RWPE2 (cell line): Measurements from ENCODE around the gene USP16.
"Not testable (repeated sequence)": the region's sequence is repeated elsewhere in the genome, so short reads cannot be mapped to it uniquely, and the experiment has no call there.

Source experiments
- ATAC-seq: fragments of 200-7000 bp; cut with Tn5 transposase; 3 replicates; pipeline ENCODE4 v1.9.1; 2021; ENCODE audit warnings: low read depth
- DNase-seq: peaks from one replicate; pipeline ENCODE4 v3.0.0-alpha.2; 2020; ENCODE audit warnings: low spot score
- H3K27ac ChIP-seq: fragments of 450-650 bp; 2 replicates; pipeline ENCODE4 v1.5.1; 2017; ENCODE audit warnings: mild to moderate bottlenecking; ENCODE audit not compliant: poor library complexity, severe bottlenecking
- H3K27me3 ChIP-seq: fragments of 250-450 bp; sonication (Bioruptor Pico); 2 replicates; pipeline ENCODE4 v1.5.1; 2021; ENCODE audit warnings: mild to moderate bottlenecking, moderate library complexity; ENCODE audit not compliant: insufficient read depth, poor library complexity, severe bottlenecking
- H3K36me3 ChIP-seq: fragments of 250-450 bp; sonication (Bioruptor Pico); 2 replicates; pipeline ENCODE4 v1.5.1; 2020; ENCODE audit warnings: low read depth, mild to moderate bottlenecking, moderate library complexity
- H3K4me1 ChIP-seq: fragments of 250-450 bp; sonication (Bioruptor Pico); 2 replicates; pipeline ENCODE4 v1.5.1; 2021; ENCODE audit warnings: mild to moderate bottlenecking, moderate library complexity; ENCODE audit not compliant: insufficient read depth, poor library complexity, severe bottlenecking
- H3K4me3 ChIP-seq: fragments of 250-450 bp; sonication (Bioruptor Pico); 2 replicates; pipeline ENCODE4 v1.5.1; 2021; ENCODE audit warnings: mild to moderate bottlenecking, moderate library complexity; ENCODE audit not compliant: severe bottlenecking
- H3K9me3 ChIP-seq: fragments of 250-450 bp; sonication (Bioruptor Pico); 2 replicates; pipeline ENCODE4 v1.5.1; 2021; ENCODE audit warnings: mild to moderate bottlenecking, moderate library complexity; ENCODE audit not compliant: severe bottlenecking
- TF ChIP-seq, protein P1 (sequence below): fragments of 450-650 bp; IDR thresholded peaks from one replicate; pipeline ENCODE4 v1.5.1; 2017; ENCODE audit warnings: mild to moderate bottlenecking, moderate library complexity; ENCODE audit not compliant: poor library complexity, severe bottlenecking

USP16 gene

GRCh38 chr21:29024474-29025327, at the start of gene USP16:
TSS of gene USP16 (plus strand) at chr21:29024668. CDS start at chr21:29027914, 3,246 bp downstream.
- Histone ChIP-seq H3K27ac (peak within 1 kb of the TSS; percentile 66), H3K4me1 (peaks cover 11% of the 10 kb centered on the region), H3K9me3 (no peaks in the 10 kb centered on the region), H3K4me3 (peak within 1 kb of the TSS; percentile 62), H3K27me3 (no peaks in the 10 kb centered on the region), H3K36me3 (peaks cover 13% of the 10 kb centered on the region)
- DNase-seq: peak; percentile 95
- peak; percentile 97 for ATAC-seq
- TF ChIP-seq, protein P1, sequence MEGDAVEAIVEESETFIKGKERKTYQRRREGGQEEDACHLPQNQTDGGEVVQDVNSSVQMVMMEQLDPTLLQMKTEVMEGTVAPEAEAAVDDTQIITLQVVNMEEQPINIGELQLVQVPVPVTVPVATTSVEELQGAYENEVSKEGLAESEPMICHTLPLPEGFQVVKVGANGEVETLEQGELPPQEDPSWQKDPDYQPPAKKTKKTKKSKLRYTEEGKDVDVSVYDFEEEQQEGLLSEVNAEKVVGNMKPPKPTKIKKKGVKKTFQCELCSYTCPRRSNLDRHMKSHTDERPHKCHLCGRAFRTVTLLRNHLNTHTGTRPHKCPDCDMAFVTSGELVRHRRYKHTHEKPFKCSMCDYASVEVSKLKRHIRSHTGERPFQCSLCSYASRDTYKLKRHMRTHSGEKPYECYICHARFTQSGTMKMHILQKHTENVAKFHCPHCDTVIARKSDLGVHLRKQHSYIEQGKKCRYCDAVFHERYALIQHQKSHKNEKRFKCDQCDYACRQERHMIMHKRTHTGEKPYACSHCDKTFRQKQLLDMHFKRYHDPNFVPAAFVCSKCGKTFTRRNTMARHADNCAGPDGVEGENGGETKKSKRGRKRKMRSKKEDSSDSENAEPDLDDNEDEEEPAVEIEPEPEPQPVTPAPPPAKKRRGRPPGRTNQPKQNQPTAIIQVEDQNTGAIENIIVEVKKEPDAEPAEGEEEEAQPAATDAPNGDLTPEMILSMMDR: no peak

- no peaks in the 10 kb centered on the region for H3K4me1 ChIP-seq
- no peak overlapping the region for H3K4me3 ChIP-seq
- no peak overlapping the region for H3K27ac ChIP-seq
- TF ChIP-seq, protein P1: no peak
- H3K9me3 ChIP-seq: no peaks in the 10 kb centered on the region
- DNase-seq (no peak), ATAC-seq (no peak)
- peaks cover 76% of the 10 kb centered on the region for H3K36me3 ChIP-seq
- no peaks in the 10 kb centered on the region for H3K27me3 ChIP-seq
Measured at GRCh38 chr21:28975397-28975796, 49.1 kb upstream of the USP16 start.

DNA sequence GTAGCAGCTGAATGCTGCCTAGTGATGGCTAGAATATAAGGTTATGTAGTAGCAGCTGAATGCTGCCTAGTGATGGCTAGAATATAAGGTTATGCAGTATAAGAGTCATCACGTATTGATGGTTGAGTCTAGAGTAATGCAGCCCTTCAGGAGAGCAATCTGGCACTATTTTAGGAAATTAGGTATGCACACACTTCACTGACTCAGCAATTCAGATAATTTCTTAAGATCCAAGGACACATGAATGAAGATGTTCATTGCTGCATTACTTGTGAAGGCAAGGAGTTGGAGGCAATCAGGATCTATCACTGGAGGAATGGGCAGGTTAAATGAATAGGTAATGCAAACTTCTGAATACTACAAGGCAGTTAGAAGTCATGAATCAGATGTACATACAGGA, 45.4 kb upstream of the USP16 start:
- Histone ChIP-seq H3K27me3 (no peaks in the 10 kb centered on the region), H3K4me1 (no peaks in the 10 kb centered on the region), H3K36me3 (peaks cover 90% of the 10 kb centered on the region), H3K9me3 (no peaks in the 10 kb centered on the region), H3K27ac (no peak overlapping the region), H3K4me3 (no peak overlapping the region)
- ATAC-seq (no peak), DNase-seq (no peak)
- TF ChIP-seq, protein P1: no peak

DNA sequence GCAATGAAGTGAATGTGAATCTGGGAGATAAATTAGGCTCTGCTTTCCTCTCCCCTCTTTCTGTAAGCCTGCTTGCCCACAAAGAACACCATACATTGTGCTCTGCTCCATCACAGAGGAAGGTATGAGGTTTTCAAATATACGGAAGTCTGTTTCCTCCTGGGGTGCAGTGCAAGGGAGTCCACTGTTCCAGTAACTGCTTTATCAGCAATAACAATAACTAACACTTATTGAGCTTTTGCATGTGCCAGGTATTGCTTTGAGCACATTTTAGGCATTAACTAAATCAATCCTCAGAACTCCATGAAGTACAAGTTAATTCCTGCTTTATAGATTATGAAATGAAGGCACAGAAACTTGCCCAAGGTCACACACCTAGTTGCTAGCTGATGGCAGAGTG, 41.8 kb upstream of the USP16 start:
- Histone ChIP-seq H3K27ac (no peak overlapping the region), H3K9me3 (no peaks in the 10 kb centered on the region), H3K27me3 (no peaks in the 10 kb centered on the region), H3K4me3 (no peak overlapping the region), H3K4me1 (no peaks in the 10 kb centered on the region), H3K36me3 (peaks cover 95% of the 10 kb centered on the region)
- ATAC-seq (no peak), DNase-seq (no peak)
- TF ChIP-seq, protein P1: no peak

GRCh38 chr21:28986677-28987076, 37.8 kb upstream of the USP16 start:
- Histone ChIP-seq H3K27ac (no peak overlapping the region), H3K9me3 (no peaks in the 10 kb centered on the region), H3K27me3 (no peaks in the 10 kb centered on the region), H3K4me1 (peaks cover 9% of the 10 kb centered on the region), H3K36me3 (peaks cover 59% of the 10 kb centered on the region), H3K4me3 (no peak overlapping the region)
- ATAC-seq: no peak
- no peak for DNase-seq
- TF ChIP-seq, protein P1: no peak

DNA sequence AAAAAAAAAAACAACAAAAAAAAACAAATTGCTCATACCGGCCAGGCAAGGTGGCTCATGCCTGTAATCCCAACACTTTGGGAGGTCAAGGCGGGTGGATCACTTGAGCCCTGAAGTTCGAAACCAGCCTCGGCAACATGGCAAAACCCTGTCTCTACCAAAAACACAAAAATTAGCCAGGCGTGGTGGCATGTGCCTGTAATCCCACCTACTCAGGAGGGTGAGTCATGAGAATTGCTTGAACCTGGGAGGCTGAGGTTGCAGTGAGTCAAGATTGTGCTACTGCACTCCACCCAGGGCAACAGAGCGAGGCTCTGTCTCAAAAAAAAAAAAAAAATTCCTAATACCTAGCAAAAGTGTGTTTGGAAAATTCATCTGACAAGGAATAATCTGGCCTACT, 36.3 kb upstream of the USP16 start:
- peaks cover 11% of the 10 kb centered on the region for H3K4me1 ChIP-seq
- H3K4me3 ChIP-seq, ATAC-seq, H3K27me3 ChIP-seq, H3K9me3 ChIP-seq, DNase-seq: not testable (repeated sequence)
- H3K36me3 ChIP-seq: peaks cover 44% of the 10 kb centered on the region
- H3K27ac ChIP-seq: peak overlapping the region; percentile 31
